ENCODE data around the gene SLC1A7.

SLC1A7 gene

GRCh38 chr1:53091841-53092645 is 50.4 kb downstream of the SLC1A7 start:
- Histone ChIP-seq H3K9me2 (replicated peaks; ENCODE audit: control insufficient read depth, low read length) (no peaks in the 10 kb centered on the region), H3K4me1 (ENCODE audit: control insufficient read depth, low read length) (no peaks in the 10 kb centered on the region), H3K79me2 (ENCODE audit: control insufficient read depth, low read length) (no peaks in the 10 kb centered on the region), H4K20me1 (ENCODE audit: control insufficient read depth, insufficient read depth, low read depth, low read length) (no peaks in the 10 kb centered on the region), H3K4me2 (ENCODE audit: low read length) (no peak overlapping the region), H3K36me3 (ENCODE audit: control insufficient read depth, low read length) (no peaks in the 10 kb centered on the region), H3F3A (ENCODE audit: control insufficient read depth, insufficient read depth) (no peaks in the 10 kb centered on the region), H3K27ac (ENCODE audit: low read depth, low read length) (no peak overlapping the region), H3K4me3 (ENCODE audit: low read length) (no peak overlapping the region), H3K9me3 (ENCODE audit: control insufficient read depth, insufficient read depth, low read length) (peaks cover 24% of the 10 kb centered on the region), H3K27me3 (ENCODE audit: control insufficient read depth, low read length) (no peaks in the 10 kb centered on the region)
- TF ChIP-seq EZH2phosphoT487 (IDR thresholded peaks at IDR 0.05; ENCODE audit: borderline replicate concordance, low read length): no peak
- TF ChIP-seq CTCF (IDR thresholded peaks at IDR 0.05; ENCODE audit: low read depth, low read length, poor library complexity, severe bottlenecking): no peak

DNA sequence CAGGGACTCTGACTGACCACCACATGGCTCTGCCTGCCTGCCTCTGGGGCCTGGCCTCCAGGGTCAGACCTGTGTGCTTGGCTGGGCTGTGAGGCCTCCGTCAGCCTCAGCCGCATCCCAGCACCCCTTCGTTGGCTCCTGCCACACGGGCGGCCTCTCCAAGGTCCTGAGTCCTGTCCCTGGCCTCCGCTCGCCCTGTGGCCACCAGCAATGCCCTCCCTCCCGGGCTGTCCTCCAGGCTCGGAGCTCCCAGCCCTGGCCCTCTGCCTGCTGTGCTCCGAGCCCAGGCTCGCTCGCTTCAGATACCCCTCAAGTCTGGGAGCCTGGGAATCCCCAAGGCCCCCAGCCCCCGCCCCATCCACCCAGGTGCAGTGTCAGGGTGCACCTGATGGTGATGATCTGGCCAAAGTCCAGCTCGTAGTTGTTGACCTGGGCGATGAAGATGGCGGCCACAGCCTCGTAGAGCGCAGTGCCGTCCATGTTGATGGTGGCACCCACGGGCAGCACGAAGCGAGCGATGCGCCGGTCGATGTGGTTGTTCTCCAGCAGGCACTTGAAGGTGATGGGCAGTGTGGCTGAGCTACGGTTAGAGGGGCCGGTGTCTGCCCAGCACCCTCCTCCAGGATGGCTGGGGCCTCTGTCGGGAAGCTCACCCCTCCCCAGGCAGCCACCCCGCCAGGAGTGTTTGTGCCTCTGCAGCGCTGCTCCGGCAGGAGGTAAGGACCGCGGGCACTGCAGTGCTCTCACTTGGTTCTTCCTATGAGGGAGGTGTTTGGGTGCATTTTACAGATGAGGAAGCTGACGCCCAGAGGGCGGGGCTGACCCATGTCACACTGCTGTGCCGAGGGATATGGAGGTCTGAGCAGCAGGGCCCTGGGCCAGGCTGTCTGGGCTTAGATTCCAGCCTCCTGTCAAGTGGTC is 52.0 kb downstream of the SLC1A7 start:
- H3K4me3 ChIP-seq (ENCODE audit: low read length): no peak overlapping the region
- H3K4me2 ChIP-seq (ENCODE audit: low read length): no peak overlapping the region
- no peaks in the 10 kb centered on the region for H3K4me1 ChIP-seq (ENCODE audit: control insufficient read depth, low read length)
- TF ChIP-seq EZH2phosphoT487 (IDR thresholded peaks at IDR 0.05; ENCODE audit: borderline replicate concordance, low read length): no peak
- TF ChIP-seq CTCF (IDR thresholded peaks at IDR 0.05; ENCODE audit: low read depth, low read length, poor library complexity, severe bottlenecking): no peak
- no peaks in the 10 kb centered on the region for H3K27me3 ChIP-seq (ENCODE audit: control insufficient read depth, low read length)
- no peaks in the 10 kb centered on the region for H3K9me2 ChIP-seq (replicated peaks; ENCODE audit: control insufficient read depth, low read length)
- no peaks in the 10 kb centered on the region for H4K20me1 ChIP-seq (ENCODE audit: control insufficient read depth, insufficient read depth, low read depth, low read length)
- H3K79me2 ChIP-seq (ENCODE audit: control insufficient read depth, low read length): no peaks in the 10 kb centered on the region
- H3K36me3 ChIP-seq (ENCODE audit: control insufficient read depth, low read length): no peaks in the 10 kb centered on the region
- H3K27ac ChIP-seq (ENCODE audit: low read depth, low read length): no peak overlapping the region
- no peaks in the 10 kb centered on the region for H3F3A ChIP-seq (ENCODE audit: control insufficient read depth, insufficient read depth)
- peaks cover 8% of the 10 kb centered on the region; the same call in 1 of the 2 replicates for H3K9me3 ChIP-seq (ENCODE audit: control insufficient read depth, insufficient read depth, low read length)

GRCh38 chr1:53089478-53090226 is 52.8 kb downstream of the SLC1A7 start:
- H3K79me2 ChIP-seq (ENCODE audit: control insufficient read depth, low read length): no peaks in the 10 kb centered on the region
- no peaks in the 10 kb centered on the region for H4K20me1 ChIP-seq (ENCODE audit: control insufficient read depth, insufficient read depth, low read depth, low read length)
- H3F3A ChIP-seq (ENCODE audit: control insufficient read depth, insufficient read depth): no peaks in the 10 kb centered on the region
- no peaks in the 10 kb centered on the region for H3K9me3 ChIP-seq (ENCODE audit: control insufficient read depth, insufficient read depth, low read length)
- no peaks in the 10 kb centered on the region for H3K36me3 ChIP-seq (ENCODE audit: control insufficient read depth, low read length)
- H3K4me3 ChIP-seq (ENCODE audit: low read length): no peak overlapping the region
- H3K9me2 ChIP-seq (replicated peaks; ENCODE audit: control insufficient read depth, low read length): no peaks in the 10 kb centered on the region
- no peak overlapping the region for H3K4me2 ChIP-seq (ENCODE audit: low read length)
- TF ChIP-seq CTCF (IDR thresholded peaks at IDR 0.05; ENCODE audit: low read depth, low read length, poor library complexity, severe bottlenecking): no peak
- no peak for TF ChIP-seq EZH2phosphoT487 (IDR thresholded peaks at IDR 0.05; ENCODE audit: borderline replicate concordance, low read length)
- H3K27me3 ChIP-seq (ENCODE audit: control insufficient read depth, low read length): no peaks in the 10 kb centered on the region
- H3K27ac ChIP-seq (ENCODE audit: low read depth, low read length): no peak overlapping the region
- H3K4me1 ChIP-seq (ENCODE audit: control insufficient read depth, low read length): no peaks in the 10 kb centered on the region
